Fibroblast of the aortic adventitia (primary cell): ENCODE measurements around the gene PAX4. TPM values are rescaled to one million over a fixed set of nuclear protein-coding genes. Genes with fewer than 3 reads are reported as not detected.
A peak's percentile ranks its signal among the peaks of the same experiment; 100 is the strongest.

Source experiments
- DNase-seq: peaks from one replicate; pipeline ENCODE4 v3.0.0-alpha.2; 2010; ENCODE audit warnings: low read depth
- H3K4me3 ChIP-seq: 2 replicates; pipeline ENCODE4 v1.5.1; 2011; ENCODE audit warnings: low read depth, mild to moderate bottlenecking, control low read depth, low read length, moderate library complexity
- CTCF ChIP-seq: IDR thresholded peaks from 2 replicates; pipeline ENCODE4 v1.5.1; 2011; ENCODE audit warnings: mild to moderate bottlenecking, low read length, control low read depth, inconsistent platforms; ENCODE audit not compliant: insufficient read depth
- total RNA-seq: library from RNA; depleted of rRNA; stranded (reverse); fragments of >200 nt; gene quantifications from 2 replicates; pipeline ENCODE4 v1.2.3, GENCODE V29; 2012; ENCODE audit warnings: low replicate concordance

The PAX4 gene
- total RNA-seq, 1 donor = not detected

GRCh38 chr7:127632276-127632910, 14.5 kb upstream of the PAX4 start:
- TF ChIP-seq CTCF = no peak
- peak; percentile 96 for DNase-seq
- no peak overlapping the region for H3K4me3 ChIP-seq

- TF ChIP-seq CTCF = peak; percentile 38
- no peak for DNase-seq
- no peak overlapping the region for H3K4me3 ChIP-seq
Observed at GRCh38 chr7:127629268-127629854, 11.4 kb upstream of the PAX4 start.

GRCh38 chr7:127628445-127628844, 10.5 kb upstream of the PAX4 start:
- TF ChIP-seq CTCF = no peak
- DNase-seq = peak; percentile 13
- no peak overlapping the region for H3K4me3 ChIP-seq

GRCh38 chr7:127625331-127625730, 7.4 kb upstream of the PAX4 start:
- TF ChIP-seq CTCF = no peak

GRCh38 chr7:127620406-127621233, 2.7 kb upstream of the PAX4 start:
- no peak overlapping the region for H3K4me3 ChIP-seq
- no peak for TF ChIP-seq CTCF
- DNase-seq = no peak

More at GRCh38 chr7:127625331-127625730, 7.4 kb upstream of the PAX4 start:
- DNase-seq = no peak
- no peak overlapping the region for H3K4me3 ChIP-seq

- no peak for DNase-seq
- TF ChIP-seq CTCF = no peak
- no peak overlapping the region for H3K4me3 ChIP-seq
Observed at GRCh38 chr7:127619681-127620405, 1.9 kb upstream of the PAX4 start.
